Heart left ventricle (tissue), 13 donors: Measurements from ENCODE around the gene WDR87.

Experiments used
- POLR2A ChIP-seq, 2 donors: fragments of 450-650 bp; IDR thresholded peaks; one replicate each; pipeline ENCODE4 v1.6.1; 2017; ENCODE audit warnings: antibody characterized with exemption in 2 of 2, mild to moderate bottlenecking in 2 of 2, moderate library complexity in 2 of 2
- TF ChIP-seq, protein P1 (sequence below), 12 donors: fragments of 200-600 bp; sonication (generic) in 4 of 12; IDR thresholded peaks; one replicate each; pipeline versions ENCODE4 v1.5.0 to v1.8.0; 2018 to 2022; ENCODE audit warnings: antibody characterized with exemption in 12 of 12, mild to moderate bottlenecking in 5 of 12
- donor health status: ischemic (EF 13 %, LVEDD 7.1; RV severe dilation, severe dysfunction).
- donor health status: DM: no; HTN: yes; CAD: no.
- donor health status: DM: no; HTN: no; CAD: no.
- donor health status: ischemic (EF 25% LVEDD 6.9; RV normal size, moderate dysfunction).
- donor health status: ischemic (EF 25% LVEDD 5.7; RV mildly dilated, moderate dysfunction).
- donor health status: ischemic (EF 35%, LVEDD 5.7; RV mildly dilated, moderate dysfunction).
- donor health status: nonischemic (EF 11% LVEDD 7.7; RV severe dilation, severe dysfunction).
- donor health status: DM: yes; HTN: yes; CAD: no.
- donor health status: PGD.
- donor health status: ischemic (EF 29% LVEDD 5.4; RV normal size, mild dysfunction).
- donor health status: nonischemic (EF 23%, LVEDD 6.1; RV moderate dilation, normal function).

DNA sequence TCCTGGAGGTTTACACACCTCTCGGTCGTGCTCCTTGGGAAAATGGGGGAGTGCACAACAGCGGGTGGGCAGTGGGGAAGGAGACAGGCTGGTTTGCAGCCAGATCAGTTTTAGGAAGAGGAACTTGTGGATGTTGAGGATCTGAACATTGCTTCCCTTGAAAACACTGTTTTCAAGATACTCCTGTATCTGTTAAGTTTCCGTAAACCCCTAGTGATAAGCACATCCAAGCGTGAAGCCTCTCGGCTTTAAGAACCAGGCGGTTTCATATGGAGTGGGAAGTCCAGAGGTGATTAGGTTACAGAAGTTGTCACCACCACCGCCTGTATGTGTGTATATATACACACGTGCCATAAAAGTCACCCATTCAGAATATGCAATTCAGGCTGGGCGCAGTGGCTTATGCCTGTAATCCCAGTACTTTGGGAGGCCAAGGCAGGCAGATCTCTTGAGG is 48.1 kb upstream of the WDR87 start:
- TF ChIP-seq, protein P1, sequence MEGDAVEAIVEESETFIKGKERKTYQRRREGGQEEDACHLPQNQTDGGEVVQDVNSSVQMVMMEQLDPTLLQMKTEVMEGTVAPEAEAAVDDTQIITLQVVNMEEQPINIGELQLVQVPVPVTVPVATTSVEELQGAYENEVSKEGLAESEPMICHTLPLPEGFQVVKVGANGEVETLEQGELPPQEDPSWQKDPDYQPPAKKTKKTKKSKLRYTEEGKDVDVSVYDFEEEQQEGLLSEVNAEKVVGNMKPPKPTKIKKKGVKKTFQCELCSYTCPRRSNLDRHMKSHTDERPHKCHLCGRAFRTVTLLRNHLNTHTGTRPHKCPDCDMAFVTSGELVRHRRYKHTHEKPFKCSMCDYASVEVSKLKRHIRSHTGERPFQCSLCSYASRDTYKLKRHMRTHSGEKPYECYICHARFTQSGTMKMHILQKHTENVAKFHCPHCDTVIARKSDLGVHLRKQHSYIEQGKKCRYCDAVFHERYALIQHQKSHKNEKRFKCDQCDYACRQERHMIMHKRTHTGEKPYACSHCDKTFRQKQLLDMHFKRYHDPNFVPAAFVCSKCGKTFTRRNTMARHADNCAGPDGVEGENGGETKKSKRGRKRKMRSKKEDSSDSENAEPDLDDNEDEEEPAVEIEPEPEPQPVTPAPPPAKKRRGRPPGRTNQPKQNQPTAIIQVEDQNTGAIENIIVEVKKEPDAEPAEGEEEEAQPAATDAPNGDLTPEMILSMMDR (IDR thresholded peaks at IDR 0.05), result no peak
- no peak for TF ChIP-seq POLR2A (IDR thresholded peaks at IDR 0.05)
